ENCODE data around the gene MPST.
A peak's percentile ranks its signal among the peaks of the same experiment; 100 is the strongest.
"Not testable (repeated sequence)": the region's sequence is repeated elsewhere in the genome, so short reads cannot be mapped to it uniquely, and the experiment has no call there.

The MPST gene

GRCh38 chr22:37019309-37020191, at the start of gene MPST, which contains the start of gene TST:
Gene MPST (plus strand): TSS chr22:37019742. CDS start chr22:37019837, 95 bp downstream.
Gene TST (minus strand): TSS chr22:37019447. CDS start chr22:37018732, 715 bp downstream.
- DNase-seq (ENCODE audit: low read depth in 2 of 2), result no peak

- no peak for DNase-seq (ENCODE audit: low read depth in 2 of 2)
Observed at GRCh38 chr22:36971341-36972125, 48.0 kb upstream of the MPST start.

- no peak for DNase-seq (ENCODE audit: low read depth in 2 of 2)
Observed at GRCh38 chr22:36976606-36977005, 42.9 kb upstream of the MPST start.

- no peak for DNase-seq (ENCODE audit: low read depth in 2 of 2)
Observed at GRCh38 chr22:36977401-36977861, 42.1 kb upstream of the MPST start.

GRCh38 chr22:36977947-36978660, 41.4 kb upstream of the MPST start:
- DNase-seq (ENCODE audit: low read depth in 2 of 2), result peak; percentile 39 to 55

- DNase-seq (ENCODE audit: low read depth in 2 of 2), result no peak
Observed at GRCh38 chr22:36979016-36979910, 40.3 kb upstream of the MPST start.

- DNase-seq (ENCODE audit: low read depth in 2 of 2), result no peak
Observed at GRCh38 chr22:36981247-36981775, 38.2 kb upstream of the MPST start.

GRCh38 chr22:36982136-36982535, 37.4 kb upstream of the MPST start:
- DNase-seq (ENCODE audit: low read depth in 2 of 2), result no peak

GRCh38 chr22:36985211-36985889, 34.2 kb upstream of the MPST start:
- DNase-seq (ENCODE audit: low read depth in 2 of 2), result no peak

- DNase-seq (ENCODE audit: low read depth in 2 of 2), result no peak
Observed at GRCh38 chr22:36986242-36986821, 33.2 kb upstream of the MPST start.

GRCh38 chr22:36988075-36988832, 31.3 kb upstream of the MPST start:
- no peak for DNase-seq (ENCODE audit: low read depth in 2 of 2)

- not testable (repeated sequence) for DNase-seq (ENCODE audit: low read depth in 2 of 2)
Observed at GRCh38 chr22:36989012-36989411, 30.5 kb upstream of the MPST start.

- DNase-seq (ENCODE audit: low read depth in 2 of 2), result no peak
Observed at GRCh38 chr22:36990457-36990856, 29.1 kb upstream of the MPST start.

- DNase-seq (ENCODE audit: low read depth in 2 of 2), result no peak
Observed at GRCh38 chr22:36991206-36991605, 28.3 kb upstream of the MPST start.

GRCh38 chr22:36997746-36998145, 21.8 kb upstream of the MPST start:
- no peak for DNase-seq (ENCODE audit: low read depth in 2 of 2)

- no peak for DNase-seq (ENCODE audit: low read depth in 2 of 2)
Observed at GRCh38 chr22:36998620-36999351, 20.8 kb upstream of the MPST start.

GRCh38 chr22:36999463-36999862, 20.1 kb upstream of the MPST start:
- DNase-seq (ENCODE audit: low read depth in 2 of 2), result no peak
